ENCODE measurements around the gene ATP5IF1. TPM values are rescaled to one million over a fixed set of nuclear protein-coding genes. Genes with fewer than 3 reads are reported as not detected.

ATP5IF1 gene
- total and polyA plus RNA-seq, 9 of the 15 experiments (the other 6 are each of a cell fraction or from before 2014, with no cell fraction given), result 292 to 1,422 (median 388) TPM

DNA sequence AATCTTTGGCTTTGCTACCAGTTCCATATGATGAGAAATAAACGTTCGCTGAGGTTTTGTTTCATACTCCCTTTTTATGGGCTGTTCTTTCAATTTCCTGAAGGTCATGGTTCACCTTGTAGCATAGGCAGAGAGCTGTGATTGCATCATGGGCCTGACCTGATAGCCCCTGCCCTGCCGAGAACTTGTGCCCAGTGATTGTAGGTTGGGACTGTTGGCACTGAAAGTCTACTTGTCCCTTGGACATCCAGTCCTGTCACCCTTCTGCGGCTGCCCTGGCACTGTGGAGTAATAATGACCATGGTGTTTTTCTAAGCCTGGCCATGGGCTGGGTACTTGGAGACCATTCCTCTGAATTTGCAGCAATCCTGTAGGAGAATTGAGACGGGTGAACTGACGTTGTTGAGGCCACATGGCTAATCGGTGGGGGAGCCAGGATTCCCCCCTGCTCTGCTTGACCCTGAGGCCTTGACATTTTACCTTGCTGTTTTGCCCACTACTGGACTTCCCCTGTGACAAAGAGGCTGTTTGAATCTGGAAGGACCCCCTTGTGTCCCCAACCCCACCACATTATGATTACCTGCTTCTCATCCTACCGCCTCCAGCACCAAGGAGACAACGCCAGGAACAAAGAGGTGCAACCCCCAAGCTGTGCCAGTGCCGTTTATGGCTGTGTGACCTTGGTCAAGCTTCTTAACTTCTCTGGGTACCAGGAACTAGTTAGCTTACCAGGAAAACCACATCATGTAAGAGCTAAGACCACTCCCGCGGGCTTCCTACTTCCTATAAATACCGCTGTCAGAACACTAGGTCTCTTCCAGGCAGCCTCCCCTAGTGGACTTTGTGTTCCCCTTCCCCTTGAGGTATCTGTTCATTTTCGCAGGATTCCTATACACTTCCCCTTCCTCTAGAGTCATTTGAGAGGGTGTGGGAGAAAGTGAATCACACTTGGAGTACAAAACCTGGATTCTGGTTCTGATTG, 46.8 kb downstream of the ATP5IF1 start (continued):
- TF ChIP-seq CBX8 (IDR thresholded peaks at IDR 0.05; ENCODE audit: borderline replicate concordance, extremely low read depth, low read depth, low read length, poor library complexity, severe bottlenecking), result no peak
- TF ChIP-seq PHB (CRISPR knock-in tag; IDR thresholded peaks at IDR 0.05), result 0 out of 2 replicates have a peak, but pooled peaks have one; percentile 77
- TF ChIP-seq NR2C2 (CRISPR knock-in tag; IDR thresholded peaks at IDR 0.05), result no peak
- TF ChIP-seq NR2C2 (tag; IDR thresholded peaks at IDR 0.05), result peak; percentile 52
- no peak for TF ChIP-seq L3MBTL2 (IDR thresholded peaks at IDR 0.05)
- TF ChIP-seq NCOA6 (IDR thresholded peaks at IDR 0.05), result no peak
- TF ChIP-seq, protein P1, sequence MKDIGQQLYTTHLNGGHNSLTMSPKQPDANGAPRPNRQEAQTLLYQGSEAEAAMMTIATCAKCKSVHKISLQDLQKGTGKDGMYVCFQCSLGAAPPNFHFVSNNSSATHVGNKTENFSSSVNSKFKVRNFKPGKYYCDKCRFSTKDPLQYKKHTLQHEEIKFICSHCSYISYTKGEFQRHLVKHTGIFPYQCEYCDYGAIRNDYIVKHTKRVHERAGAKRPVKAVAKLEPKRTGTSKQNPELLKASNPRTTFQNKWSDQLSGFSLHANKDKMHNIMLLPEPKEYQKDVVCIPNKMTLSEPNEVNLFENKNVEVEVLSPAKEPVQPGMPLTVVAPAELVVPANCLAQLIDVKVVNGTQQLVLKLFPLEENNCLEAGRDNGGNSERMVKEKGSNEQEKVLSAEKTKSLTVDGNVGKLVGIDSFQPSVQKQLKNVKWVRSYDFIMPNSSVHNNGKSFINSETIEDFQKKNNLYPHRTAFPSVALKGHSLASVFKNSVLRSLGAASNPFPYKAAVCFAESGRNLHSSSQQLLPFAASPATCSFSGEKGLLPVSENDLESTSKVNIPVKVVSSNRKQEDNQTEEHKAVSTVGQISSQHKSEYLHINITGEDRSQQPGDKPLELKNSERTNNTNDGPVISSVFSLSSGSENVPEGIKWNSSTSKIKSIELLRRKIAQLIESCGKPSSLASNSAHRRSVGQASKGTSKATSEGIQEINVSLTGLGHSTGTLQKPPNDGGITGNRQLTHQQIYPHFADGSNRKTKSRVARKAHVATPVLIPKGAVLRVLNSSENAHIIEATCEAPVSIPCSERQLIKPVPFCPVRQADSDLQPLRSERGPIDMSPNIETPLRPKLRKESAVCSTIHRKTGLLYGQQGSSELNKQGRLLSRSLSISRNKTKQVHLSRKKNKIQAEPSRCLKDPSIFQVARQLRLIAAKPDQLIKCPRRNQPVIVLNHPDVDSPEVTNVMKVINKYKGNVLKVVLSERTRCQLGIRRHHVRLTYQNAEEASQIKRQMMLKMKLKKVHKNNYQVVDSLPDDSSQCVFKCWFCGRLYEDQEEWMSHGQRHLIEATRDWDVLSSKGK (CRISPR knock-in tag; IDR thresholded peaks at IDR 0.05), result no peak
- TF ChIP-seq ZNF507 (tag; conservative IDR thresholded peaks at IDR 0.05), result no peak
- no peak for TF ChIP-seq MYC (IDR thresholded peaks at IDR 0.05; ENCODE audit: low read depth, low read length)
- no peak for TF ChIP-seq MYC (CRISPR knock-in tag; IDR thresholded peaks at IDR 0.05; ENCODE audit: borderline replicate concordance, low read depth)
- TF ChIP-seq COPS2 (conservative IDR thresholded peaks at IDR 0.05), result no peak
- peak; percentile 9; the same call in 1 of the 2 replicates for TF ChIP-seq JUND (IDR thresholded peaks at IDR 0.05; ENCODE audit: borderline replicate concordance, low read depth, low read length)
- TF ChIP-seq JUND (tag; IDR thresholded peaks at IDR 0.05; ENCODE audit: borderline replicate concordance, low read depth, low read length), result no peak
- TF ChIP-seq, protein P2, sequence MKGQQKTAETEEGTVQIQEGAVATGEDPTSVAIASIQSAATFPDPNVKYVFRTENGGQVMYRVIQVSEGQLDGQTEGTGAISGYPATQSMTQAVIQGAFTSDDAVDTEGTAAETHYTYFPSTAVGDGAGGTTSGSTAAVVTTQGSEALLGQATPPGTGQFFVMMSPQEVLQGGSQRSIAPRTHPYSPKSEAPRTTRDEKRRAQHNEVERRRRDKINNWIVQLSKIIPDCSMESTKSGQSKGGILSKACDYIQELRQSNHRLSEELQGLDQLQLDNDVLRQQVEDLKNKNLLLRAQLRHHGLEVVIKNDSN (CRISPR knock-in tag; IDR thresholded peaks at IDR 0.05), result no peak
- no peak for TF ChIP-seq HLTF (IDR thresholded peaks at IDR 0.05)
- no peak for TF ChIP-seq ZNF780A (CRISPR knock-in tag; IDR thresholded peaks at IDR 0.05)
- peak; percentile 70 for TF ChIP-seq CEBPB (tag; IDR thresholded peaks at IDR 0.05)
- 0 out of 2 replicates have a peak, but pooled peaks have one; percentile 22 for TF ChIP-seq ERF (CRISPR knock-in tag; IDR thresholded peaks at IDR 0.05)
- TF ChIP-seq, protein P3, sequence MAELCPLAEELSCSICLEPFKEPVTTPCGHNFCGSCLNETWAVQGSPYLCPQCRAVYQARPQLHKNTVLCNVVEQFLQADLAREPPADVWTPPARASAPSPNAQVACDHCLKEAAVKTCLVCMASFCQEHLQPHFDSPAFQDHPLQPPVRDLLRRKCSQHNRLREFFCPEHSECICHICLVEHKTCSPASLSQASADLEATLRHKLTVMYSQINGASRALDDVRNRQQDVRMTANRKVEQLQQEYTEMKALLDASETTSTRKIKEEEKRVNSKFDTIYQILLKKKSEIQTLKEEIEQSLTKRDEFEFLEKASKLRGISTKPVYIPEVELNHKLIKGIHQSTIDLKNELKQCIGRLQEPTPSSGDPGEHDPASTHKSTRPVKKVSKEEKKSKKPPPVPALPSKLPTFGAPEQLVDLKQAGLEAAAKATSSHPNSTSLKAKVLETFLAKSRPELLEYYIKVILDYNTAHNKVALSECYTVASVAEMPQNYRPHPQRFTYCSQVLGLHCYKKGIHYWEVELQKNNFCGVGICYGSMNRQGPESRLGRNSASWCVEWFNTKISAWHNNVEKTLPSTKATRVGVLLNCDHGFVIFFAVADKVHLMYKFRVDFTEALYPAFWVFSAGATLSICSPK (IDR thresholded peaks at IDR 0.05; ENCODE audit: borderline replicate concordance), result no peak
- TF ChIP-seq ZNF76 (CRISPR knock-in tag; IDR thresholded peaks at IDR 0.05; ENCODE audit: borderline replicate concordance), result no peak

All from K562 (cell line).